ENCODE results near the gene GRIN1. TPM values are rescaled to one million over a fixed set of nuclear protein-coding genes. Genes with fewer than 3 reads are reported as not detected.
A peak's percentile ranks its signal among the peaks of the same experiment; 100 is the strongest.

GRIN1 gene
- total RNA-seq, 1 donor from 2014 or later: not detected

DNA sequence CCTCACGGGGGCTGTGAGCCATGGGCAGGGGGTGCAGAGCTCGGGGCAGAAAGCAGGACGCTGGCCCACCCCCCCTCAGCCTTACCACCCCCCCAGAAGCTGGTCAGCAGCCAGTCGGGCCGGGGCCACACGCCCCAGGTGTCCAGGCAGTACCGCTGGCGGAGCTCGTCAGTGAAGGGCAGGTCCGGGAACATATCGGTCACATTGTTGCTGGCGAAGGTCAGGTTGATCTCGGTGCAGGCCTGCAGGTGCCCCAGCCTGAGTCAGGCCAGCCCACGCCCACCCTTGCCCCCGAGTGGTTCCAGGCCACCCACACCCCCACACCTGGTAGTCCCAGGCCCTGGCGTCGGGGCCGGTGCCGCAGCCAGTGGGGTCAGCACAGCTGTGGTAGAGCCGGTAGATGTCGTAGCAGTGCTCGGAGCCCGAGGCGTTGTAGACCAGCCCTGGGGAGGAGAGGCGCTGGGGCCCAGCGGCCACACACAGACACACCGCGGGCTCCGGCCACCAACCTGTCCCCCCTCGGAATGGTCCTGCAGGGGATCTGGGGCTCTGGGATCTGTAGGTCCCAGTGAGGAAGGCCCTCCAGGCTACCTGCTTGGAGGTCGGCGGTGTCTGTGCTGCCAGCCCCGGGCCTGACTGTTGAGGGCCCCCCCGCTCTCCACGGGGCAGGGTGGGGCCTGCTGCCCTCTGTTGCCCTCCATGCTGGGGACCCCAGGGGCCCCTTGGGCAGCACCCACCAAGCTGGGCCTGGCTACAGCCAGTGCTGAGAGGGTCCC, 27.0 kb upstream of the GRIN1 start:
- H3K27ac Mint-ChIP-seq: no peak overlapping the region
- H3K36me3 ChIP-seq: no peaks in the 10 kb centered on the region
- TF ChIP-seq EZH2 (IDR thresholded peaks at IDR 0.05): no peak
- TF ChIP-seq, protein P1, sequence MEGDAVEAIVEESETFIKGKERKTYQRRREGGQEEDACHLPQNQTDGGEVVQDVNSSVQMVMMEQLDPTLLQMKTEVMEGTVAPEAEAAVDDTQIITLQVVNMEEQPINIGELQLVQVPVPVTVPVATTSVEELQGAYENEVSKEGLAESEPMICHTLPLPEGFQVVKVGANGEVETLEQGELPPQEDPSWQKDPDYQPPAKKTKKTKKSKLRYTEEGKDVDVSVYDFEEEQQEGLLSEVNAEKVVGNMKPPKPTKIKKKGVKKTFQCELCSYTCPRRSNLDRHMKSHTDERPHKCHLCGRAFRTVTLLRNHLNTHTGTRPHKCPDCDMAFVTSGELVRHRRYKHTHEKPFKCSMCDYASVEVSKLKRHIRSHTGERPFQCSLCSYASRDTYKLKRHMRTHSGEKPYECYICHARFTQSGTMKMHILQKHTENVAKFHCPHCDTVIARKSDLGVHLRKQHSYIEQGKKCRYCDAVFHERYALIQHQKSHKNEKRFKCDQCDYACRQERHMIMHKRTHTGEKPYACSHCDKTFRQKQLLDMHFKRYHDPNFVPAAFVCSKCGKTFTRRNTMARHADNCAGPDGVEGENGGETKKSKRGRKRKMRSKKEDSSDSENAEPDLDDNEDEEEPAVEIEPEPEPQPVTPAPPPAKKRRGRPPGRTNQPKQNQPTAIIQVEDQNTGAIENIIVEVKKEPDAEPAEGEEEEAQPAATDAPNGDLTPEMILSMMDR (IDR thresholded peaks at IDR 0.05): no peak
- TF ChIP-seq EZH2phosphoT487 (IDR thresholded peaks at IDR 0.05): no peak
- H3K4me1 Mint-ChIP-seq: no peaks in the 10 kb centered on the region
- no peak overlapping the region for H3K27ac ChIP-seq
- H2AFZ ChIP-seq (replicated peaks): no peak overlapping the region
- H3K27me3 ChIP-seq: peaks cover 48% of the 10 kb centered on the region
- H3K4me1 ChIP-seq: peaks cover 8% of the 10 kb centered on the region
- no peaks in the 10 kb centered on the region for H3K36me3 Mint-ChIP-seq
- no peak overlapping the region for H3K4me2 ChIP-seq
- no peak for DNase-seq (ENCODE audit: low spot score)
- H4K20me1 ChIP-seq (ENCODE audit: low read depth): no peaks in the 10 kb centered on the region
- H3K4me3 ChIP-seq: no peak overlapping the region
- no peak overlapping the region for H3K4me3 Mint-ChIP-seq
- H3K79me2 ChIP-seq (ENCODE audit: low read depth): no peaks in the 10 kb centered on the region
- no peak overlapping the region for H3K9ac ChIP-seq
- H3K9me3 ChIP-seq (ENCODE audit: low read depth): no peaks in the 10 kb centered on the region
- no peaks in the 10 kb centered on the region for H3F3A ChIP-seq (ENCODE audit: low read depth)
- no peaks in the 10 kb centered on the region for H3K9me3 Mint-ChIP-seq
- peaks cover 13% of the 10 kb centered on the region for H3K27me3 Mint-ChIP-seq (ENCODE audit: insufficient read depth, low read depth)

DNA sequence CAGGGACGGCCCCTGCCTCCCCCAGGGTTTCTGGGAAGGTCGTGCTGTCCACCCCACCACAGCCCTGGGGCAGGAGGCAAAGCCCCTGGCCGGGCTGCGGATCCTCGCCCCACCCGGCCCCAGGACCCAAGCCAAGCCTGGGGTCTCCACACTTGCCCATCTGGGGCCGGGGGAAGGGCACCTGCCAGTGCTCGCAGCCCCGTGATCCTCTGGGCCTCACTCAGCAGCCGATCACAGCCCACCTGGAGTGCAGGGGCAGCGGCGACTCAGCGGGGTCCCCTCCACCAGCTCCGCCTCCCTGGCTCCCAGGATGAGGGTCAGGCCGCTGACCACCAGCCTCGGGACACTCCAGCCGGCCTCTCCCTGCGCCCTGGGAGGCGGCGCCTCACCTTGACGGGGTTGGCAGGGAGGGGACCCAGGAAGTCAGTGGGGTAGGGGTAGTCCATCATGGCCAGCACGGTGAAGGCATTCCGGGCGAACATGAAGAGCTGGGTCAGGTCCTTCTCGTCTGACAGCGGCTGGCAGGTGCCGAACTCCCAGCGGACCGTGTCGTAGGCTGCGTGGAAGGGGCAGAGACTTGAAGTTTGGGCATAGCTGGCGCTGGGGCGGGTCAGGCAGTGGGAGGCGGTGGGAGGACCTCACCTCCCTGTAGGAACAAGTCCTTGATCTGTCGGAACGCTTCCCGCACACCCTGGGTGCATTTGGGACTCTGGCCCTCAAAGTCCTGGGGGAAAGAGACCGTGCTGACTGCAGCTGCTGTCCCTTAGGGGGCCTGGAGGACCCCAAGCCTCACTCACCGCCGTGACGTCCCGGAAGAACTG, 26.2 kb upstream of the GRIN1 start:
- H3K9me3 ChIP-seq (ENCODE audit: low read depth): no peaks in the 10 kb centered on the region
- H4K20me1 ChIP-seq (ENCODE audit: low read depth): no peaks in the 10 kb centered on the region
- no peak overlapping the region for H3K9ac ChIP-seq
- H2AFZ ChIP-seq (replicated peaks): no peak overlapping the region
- no peak overlapping the region for H3K4me2 ChIP-seq
- H3F3A ChIP-seq (ENCODE audit: low read depth): no peaks in the 10 kb centered on the region
- no peaks in the 10 kb centered on the region for H3K9me3 Mint-ChIP-seq
- H3K27me3 Mint-ChIP-seq (ENCODE audit: insufficient read depth, low read depth): peaks cover 14% of the 10 kb centered on the region
- no peaks in the 10 kb centered on the region for H3K36me3 Mint-ChIP-seq
- H3K4me1 Mint-ChIP-seq: no peaks in the 10 kb centered on the region
- peaks cover 56% of the 10 kb centered on the region for H3K27me3 ChIP-seq
- H3K4me3 Mint-ChIP-seq: peak overlapping the region; percentile 77
- no peak overlapping the region for H3K27ac ChIP-seq
- no peaks in the 10 kb centered on the region for H3K79me2 ChIP-seq (ENCODE audit: low read depth)
- peaks cover 8% of the 10 kb centered on the region for H3K4me1 ChIP-seq
- no peak for DNase-seq (ENCODE audit: low spot score)
- H3K36me3 ChIP-seq: no peaks in the 10 kb centered on the region
- H3K27ac Mint-ChIP-seq: no peak overlapping the region
- TF ChIP-seq EZH2phosphoT487 (IDR thresholded peaks at IDR 0.05) (no peak), EZH2 (IDR thresholded peaks at IDR 0.05) (no peak)
- no peak overlapping the region for H3K4me3 ChIP-seq

DNA sequence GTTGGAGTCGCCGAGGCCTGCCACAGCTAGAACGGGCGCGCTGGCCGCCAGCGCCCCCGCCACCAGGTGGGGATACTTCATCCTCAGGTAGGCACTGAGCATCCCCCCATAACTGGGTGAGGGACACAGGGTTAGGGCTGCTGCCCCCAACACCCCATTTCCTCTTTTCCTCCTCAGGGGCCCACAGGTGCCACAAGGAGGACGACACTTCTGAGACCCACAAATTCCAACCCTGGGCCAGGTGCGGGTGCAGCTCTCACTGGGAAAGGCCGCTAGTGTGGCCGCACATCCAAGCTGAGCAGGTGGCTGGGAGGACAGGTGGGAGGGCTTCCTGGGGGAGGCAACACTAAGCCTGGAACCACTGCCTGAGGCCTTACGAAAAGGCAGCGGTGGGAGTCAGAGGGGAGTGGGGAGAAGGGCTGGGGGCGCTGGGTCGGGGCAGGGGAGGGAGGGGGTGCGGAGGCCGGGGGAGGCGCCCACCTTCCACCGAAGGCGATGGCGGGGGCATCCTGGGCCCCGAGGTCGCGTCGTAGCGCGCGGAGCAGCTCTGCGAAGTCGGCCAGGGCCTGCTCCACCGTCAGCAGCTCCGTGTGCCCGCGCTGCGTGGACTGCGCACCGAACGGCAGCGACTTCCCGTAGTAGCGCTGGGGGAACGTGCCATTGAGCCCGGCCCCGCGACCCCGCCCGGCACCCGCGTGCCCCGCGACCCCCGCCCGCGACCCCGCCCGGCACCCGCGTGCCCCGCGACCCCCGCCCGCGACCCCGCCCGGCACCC, 25.4 kb upstream of the GRIN1 start:
- Histone ChIP-seq H3K4me2 (no peak overlapping the region), H3K9ac (no peak overlapping the region), H2AFZ (replicated peaks) (no peak overlapping the region), H3K36me3 (no peaks in the 10 kb centered on the region), H3F3A (ENCODE audit: low read depth) (no peaks in the 10 kb centered on the region), H3K9me3 (ENCODE audit: low read depth) (no peaks in the 10 kb centered on the region), H4K20me1 (ENCODE audit: low read depth) (no peaks in the 10 kb centered on the region), H3K4me1 (peaks cover 8% of the 10 kb centered on the region), H3K79me2 (ENCODE audit: low read depth) (no peaks in the 10 kb centered on the region), H3K27ac (no peak overlapping the region), H3K4me3 (no peak overlapping the region), H3K27me3 (peaks cover 59% of the 10 kb centered on the region)
- no peaks in the 10 kb centered on the region for H3K36me3 Mint-ChIP-seq
- H3K27me3 Mint-ChIP-seq (ENCODE audit: insufficient read depth, low read depth): peaks cover 14% of the 10 kb centered on the region
- no peak for DNase-seq (ENCODE audit: low spot score)
- H3K9me3 Mint-ChIP-seq: no peaks in the 10 kb centered on the region
- H3K4me1 Mint-ChIP-seq: no peaks in the 10 kb centered on the region
- peak overlapping the region; percentile 77 for H3K4me3 Mint-ChIP-seq
- H3K27ac Mint-ChIP-seq: no peak overlapping the region
- TF ChIP-seq, protein P1 (IDR thresholded peaks at IDR 0.05): no peak
- TF ChIP-seq EZH2 (IDR thresholded peaks at IDR 0.05) (no peak), EZH2phosphoT487 (IDR thresholded peaks at IDR 0.05) (no peak)
